Ishikawa (cell line): ENCODE data around the gene PARK7.

Source experiments
- CEBPB ChIP-seq: IDR thresholded peaks from 2 replicates; pipeline ENCODE4 v1.6.1; 2012
- CREB1 ChIP-seq: IDR thresholded peaks from 2 replicates; pipeline ENCODE4 v1.6.1; 2012; ENCODE audit warnings: low read depth
- EGR1 ChIP-seq: IDR thresholded peaks from 2 replicates; pipeline ENCODE4 v1.6.1; 2012
- EP300 ChIP-seq: IDR thresholded peaks from 2 replicates; pipeline ENCODE4 v1.6.1; 2012; ENCODE audit warnings: borderline replicate concordance
- FOXM1 ChIP-seq: IDR thresholded peaks from 2 replicates; pipeline ENCODE4 v1.6.1; 2012; ENCODE audit warnings: low read depth, borderline replicate concordance
- MAX ChIP-seq: IDR thresholded peaks from 2 replicates; pipeline ENCODE4 v1.6.1; 2012
- NFIC ChIP-seq: IDR thresholded peaks from 2 replicates; pipeline ENCODE4 v1.6.1; 2012
- RAD21 ChIP-seq: IDR thresholded peaks from 2 replicates; pipeline ENCODE4 v1.6.1; 2012; ENCODE audit warnings: low read depth
- REST ChIP-seq: IDR thresholded peaks from 2 replicates; pipeline ENCODE4 v1.6.1; 2012; ENCODE audit warnings: low read depth, mild to moderate bottlenecking
- TAF1 ChIP-seq: IDR thresholded peaks from 2 replicates; pipeline ENCODE4 v1.6.1; 2012; ENCODE audit warnings: low read depth, mild to moderate bottlenecking
- TCF12 ChIP-seq: IDR thresholded peaks from 2 replicates; pipeline ENCODE4 v1.6.1; 2012; ENCODE audit warnings: low read depth
- TEAD4 ChIP-seq: IDR thresholded peaks from 2 replicates; pipeline ENCODE4 v1.6.1; 2012
- USF1 ChIP-seq: IDR thresholded peaks from 2 replicates; pipeline ENCODE4 v1.6.1; 2012
- YY1 ChIP-seq: IDR thresholded peaks from 2 replicates; pipeline ENCODE4 v1.6.1; 2012; ENCODE audit warnings: low read depth
- ZBTB7A ChIP-seq: IDR thresholded peaks from 2 replicates; pipeline ENCODE4 v1.6.1; 2012; ENCODE audit warnings: low read depth

Gene PARK7

GRCh38 chr1:7967651-7968050 lies 6.1 kb downstream of the PARK7 start:
- TF ChIP-seq USF1 (no peak), EGR1 (no peak), MAX (no peak), TAF1 (no peak), CREB1 (no peak), EP300 (no peak), TEAD4 (no peak), RAD21 (no peak), TCF12 (no peak), NFIC (no peak), FOXM1 (no peak), ZBTB7A (no peak), CEBPB (no peak), REST (no peak), YY1 (no peak)

GRCh38 chr1:7970246-7970645 lies 8.7 kb downstream of the PARK7 start:
- TF ChIP-seq NFIC (no peak), YY1 (no peak), TEAD4 (no peak), REST (no peak), RAD21 (no peak), ZBTB7A (no peak), EGR1 (no peak), MAX (no peak), FOXM1 (no peak), USF1 (no peak), CREB1 (no peak), TCF12 (no peak), CEBPB (no peak), TAF1 (no peak), EP300 (no peak)

- TF ChIP-seq RAD21 (no peak), CEBPB (no peak), MAX (no peak), FOXM1 (no peak), REST (no peak), CREB1 (no peak), EGR1 (no peak), TCF12 (no peak), TAF1 (no peak), USF1 (no peak), NFIC (no peak)
Measured at GRCh38 chr1:7971024-7971423, 9.5 kb downstream of the PARK7 start.

GRCh38 chr1:7972285-7972684 lies 10.8 kb downstream of the PARK7 start:
- TF ChIP-seq YY1 (no peak), CEBPB (no peak), TEAD4 (no peak), NFIC (no peak), MAX (no peak), REST (no peak), ZBTB7A (no peak), TAF1 (no peak), EP300 (no peak), USF1 (no peak), CREB1 (no peak), FOXM1 (no peak), EGR1 (no peak), TCF12 (no peak), RAD21 (no peak)
